Fibroblast of skin of right biceps (primary cell): ENCODE measurements around the gene GNG4.
"Not testable (repeated sequence)": the region's sequence is repeated elsewhere in the genome, so short reads cannot be mapped to it uniquely, and the experiment has no call there.

Experiments
- DNase-seq: peaks from one replicate; pipeline ENCODE4 v3.0.0-alpha.2; 2013

Gene GNG4

GRCh38 chr1:235624721-235625333 lies 24.8 kb downstream of the GNG4 start:
- peak; percentile 30 for DNase-seq

DNA sequence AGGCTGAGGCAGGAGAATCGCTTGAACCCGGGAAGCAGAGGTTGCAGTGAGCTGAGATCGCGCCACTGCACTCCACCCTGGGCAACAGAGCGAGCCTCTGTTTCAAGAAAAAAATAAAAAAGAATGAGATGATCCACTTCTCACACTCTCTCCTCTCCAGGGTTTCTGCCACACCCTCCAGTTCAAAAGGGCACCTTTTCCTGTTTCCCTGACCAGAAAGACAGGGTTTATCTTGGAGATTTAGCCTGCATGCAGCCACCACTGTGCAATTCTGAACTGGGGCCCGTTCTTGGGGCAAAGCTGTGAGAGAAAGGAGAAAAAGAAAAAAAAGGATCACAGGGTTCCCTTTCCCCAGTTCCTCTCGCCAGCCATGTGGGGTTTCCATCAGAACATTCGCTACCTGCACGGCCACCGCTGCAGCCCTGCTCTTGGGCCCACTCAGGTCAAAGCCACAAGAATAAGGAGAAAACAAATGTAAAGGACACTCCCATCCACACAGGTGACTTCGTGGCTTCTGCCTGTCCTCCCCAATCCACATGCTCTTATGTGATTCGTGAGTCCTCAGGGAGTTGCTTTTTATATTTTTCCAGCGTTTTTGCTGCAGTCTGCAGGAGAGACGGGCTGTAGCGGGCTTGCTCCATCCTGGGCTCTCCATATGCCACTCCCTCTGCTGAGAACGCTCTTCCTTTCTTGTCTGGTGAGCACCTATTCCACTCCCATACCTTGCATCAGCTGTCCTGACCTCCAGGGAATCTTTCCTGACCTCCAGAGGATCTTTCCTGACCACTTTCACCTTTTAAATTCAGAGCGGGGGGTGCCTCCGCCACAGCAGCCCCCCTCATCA lies 26.4 kb downstream of the GNG4 start:
- no peak for DNase-seq

DNA sequence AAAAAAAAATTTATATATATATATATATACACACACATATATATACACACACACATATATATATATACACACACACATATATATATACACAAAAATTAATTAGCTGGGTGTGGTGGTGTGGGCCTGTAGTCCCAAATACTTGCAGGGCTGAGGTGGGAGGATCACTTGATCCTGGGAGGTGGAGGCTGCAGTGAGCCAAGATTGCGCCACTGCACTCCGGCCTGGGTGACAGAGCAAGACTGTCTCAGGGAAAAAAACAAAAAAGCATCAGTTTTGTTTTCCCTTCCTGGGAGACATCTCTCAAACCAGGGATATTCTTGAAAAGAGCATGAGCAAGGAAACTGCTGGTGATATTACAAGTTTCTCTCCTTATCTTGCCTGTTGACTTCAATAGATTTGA lies 30.4 kb downstream of the GNG4 start:
- not testable (repeated sequence) for DNase-seq

DNA sequence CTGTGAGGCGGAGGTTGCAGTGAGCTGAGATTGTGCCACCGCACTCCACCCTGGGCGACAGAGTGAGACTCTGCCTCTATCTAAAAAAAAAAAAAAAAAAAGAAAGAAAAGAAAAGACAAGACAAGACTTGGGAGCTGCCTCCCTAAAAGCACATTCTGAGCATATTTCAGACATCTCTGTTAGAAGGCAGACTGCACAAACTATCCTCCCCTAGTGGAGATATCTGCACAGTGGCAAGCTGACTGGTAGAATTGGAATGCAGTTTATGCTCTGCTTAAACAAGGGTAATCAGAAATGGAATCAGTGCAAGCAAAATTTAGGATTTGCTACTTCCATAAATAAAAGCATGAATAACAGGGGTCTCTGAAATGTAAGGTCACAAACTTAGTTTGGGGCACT lies 31.8 kb downstream of the GNG4 start:
- DNase-seq = peak; percentile 77

DNA sequence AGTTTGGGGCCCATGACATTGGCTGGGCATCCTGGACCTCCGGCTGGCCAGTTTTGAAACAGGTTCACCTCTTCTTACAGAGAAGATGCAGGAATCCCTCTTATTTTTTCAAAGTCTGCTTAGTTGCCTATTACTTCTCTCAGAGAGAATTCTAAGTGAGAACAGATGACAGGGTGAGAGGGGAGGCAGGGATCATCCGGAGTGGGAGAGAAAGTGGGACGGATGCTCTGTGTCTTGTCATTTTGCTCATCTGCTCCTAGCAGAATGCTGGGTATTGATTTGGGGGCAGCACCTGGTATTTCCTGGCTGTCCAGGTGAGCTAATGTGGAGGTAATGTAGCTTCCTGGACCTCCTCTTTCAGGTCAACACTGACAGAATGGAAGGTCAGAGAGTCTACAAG lies 32.4 kb downstream of the GNG4 start:
- DNase-seq = no peak

DNA sequence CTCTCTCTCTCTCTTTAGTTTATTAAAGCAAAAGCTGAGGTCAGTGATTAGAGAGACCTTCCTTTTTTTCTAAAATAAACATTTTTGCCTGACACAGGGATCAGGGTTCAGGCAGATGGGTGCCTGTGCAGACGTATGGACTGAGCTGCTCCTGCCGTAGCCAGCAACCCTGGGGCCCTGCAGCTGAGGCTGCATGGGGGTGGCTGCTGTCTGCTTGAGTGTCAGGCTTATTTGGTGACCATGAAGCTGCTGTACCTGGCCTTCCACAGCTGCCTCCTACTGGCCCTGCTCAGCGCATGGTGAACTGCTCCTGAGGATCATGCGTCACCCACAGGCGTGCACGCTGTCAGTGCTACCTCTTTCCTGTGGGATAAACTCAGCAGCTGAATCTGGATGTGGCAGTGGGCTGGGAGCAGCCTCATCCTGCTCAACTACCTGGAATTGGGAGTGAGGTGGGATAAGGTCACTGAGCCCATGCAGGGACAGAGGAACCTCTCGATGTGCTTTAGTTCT lies 35.1 kb downstream of the GNG4 start:
- DNase-seq = no peak

DNA sequence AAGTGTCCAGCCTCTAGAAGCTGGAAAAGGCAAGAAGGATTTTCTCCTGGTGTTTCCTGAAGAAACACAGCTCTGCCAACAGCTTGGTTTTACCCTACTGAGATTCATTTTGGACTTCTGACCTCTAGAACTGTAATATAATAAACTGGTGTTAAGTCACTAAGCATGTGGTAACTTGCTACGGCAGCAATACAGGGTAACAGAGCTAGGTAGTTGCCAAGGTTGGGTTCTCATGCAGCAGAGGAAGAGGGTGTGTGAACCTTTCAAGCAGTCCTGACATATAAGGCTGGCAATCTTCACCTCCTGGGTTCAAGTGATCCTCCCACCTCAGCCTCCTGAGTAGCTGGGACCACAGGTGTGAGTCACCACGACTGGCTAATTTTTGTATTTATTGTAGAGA lies 36.0 kb downstream of the GNG4 start:
- no peak for DNase-seq

- no peak for DNase-seq
Observed at GRCh38 chr1:235612761-235613160, 36.8 kb downstream of the GNG4 start.

- no peak for DNase-seq
Observed at GRCh38 chr1:235610157-235610556, 39.4 kb downstream of the GNG4 start.

DNA sequence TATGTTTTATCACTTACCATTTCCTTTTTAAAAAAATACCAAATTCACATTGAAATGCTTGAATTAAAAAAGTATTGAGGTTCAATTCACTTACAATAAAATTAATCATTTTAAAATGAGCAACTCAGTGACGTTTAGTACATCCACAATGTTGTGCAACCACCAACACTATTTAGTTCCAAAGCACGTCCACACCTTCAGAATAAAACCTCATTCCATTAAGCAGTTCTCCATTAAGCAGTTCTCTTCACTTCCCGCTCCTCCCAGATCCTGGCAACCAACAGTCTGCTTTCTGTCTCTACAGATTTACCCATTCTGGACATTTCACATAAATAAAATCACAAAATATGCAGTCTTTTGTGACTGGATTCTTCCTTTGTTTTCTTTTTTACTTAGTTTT lies 41.3 kb downstream of the GNG4 start:
- no peak for DNase-seq

- DNase-seq = no peak
Observed at GRCh38 chr1:235607284-235607683, 42.3 kb downstream of the GNG4 start.

DNA sequence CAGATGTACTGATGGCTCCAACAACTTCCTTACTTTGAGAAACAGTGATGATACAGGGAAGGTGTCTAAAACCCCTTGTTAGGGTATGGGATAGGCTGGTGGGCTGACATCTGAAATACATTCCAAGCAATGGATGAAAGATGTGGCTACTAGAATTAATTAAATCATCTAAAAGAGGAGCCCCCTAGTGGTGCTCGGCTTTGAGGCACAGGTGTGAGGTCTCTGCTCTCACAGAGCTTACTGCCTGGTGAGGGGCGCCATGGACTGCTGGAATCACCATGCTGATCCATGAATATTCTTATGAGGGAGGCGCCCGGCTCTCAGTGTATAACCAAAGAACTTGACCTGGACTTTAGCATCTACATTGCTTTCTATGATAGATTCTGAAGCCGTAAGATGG lies 48.5 kb downstream of the GNG4 start:
- no peak for DNase-seq

DNA sequence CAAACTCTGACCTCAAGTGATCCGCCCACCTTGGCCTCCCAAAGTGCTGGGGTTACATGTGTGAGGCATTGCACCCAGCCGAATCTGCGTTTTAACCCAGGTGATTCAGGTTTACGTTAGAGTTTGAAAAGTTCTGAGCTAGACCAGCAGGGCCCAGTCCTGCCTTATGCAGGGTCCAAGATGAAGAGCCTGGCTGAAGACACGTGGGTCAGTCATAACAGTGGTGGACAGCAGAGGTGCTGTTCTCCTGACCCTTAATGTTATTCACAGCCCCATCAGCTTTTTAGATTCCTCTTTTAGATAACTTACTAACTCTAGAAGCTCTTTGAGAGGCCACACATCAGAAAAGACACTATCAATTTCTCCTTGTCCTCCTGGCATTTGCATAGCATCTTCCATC lies 50.0 kb downstream of the GNG4 start:
- no peak for DNase-seq

GRCh38 chr1:235597867-235598553 lies 51.6 kb downstream of the GNG4 start:
- DNase-seq = peak; percentile 63

GRCh38 chr1:235595079-235595478 lies 54.5 kb downstream of the GNG4 start:
- DNase-seq = no peak

- DNase-seq = not testable (repeated sequence)
Observed at GRCh38 chr1:235594281-235594895, 55.2 kb downstream of the GNG4 start.

DNA sequence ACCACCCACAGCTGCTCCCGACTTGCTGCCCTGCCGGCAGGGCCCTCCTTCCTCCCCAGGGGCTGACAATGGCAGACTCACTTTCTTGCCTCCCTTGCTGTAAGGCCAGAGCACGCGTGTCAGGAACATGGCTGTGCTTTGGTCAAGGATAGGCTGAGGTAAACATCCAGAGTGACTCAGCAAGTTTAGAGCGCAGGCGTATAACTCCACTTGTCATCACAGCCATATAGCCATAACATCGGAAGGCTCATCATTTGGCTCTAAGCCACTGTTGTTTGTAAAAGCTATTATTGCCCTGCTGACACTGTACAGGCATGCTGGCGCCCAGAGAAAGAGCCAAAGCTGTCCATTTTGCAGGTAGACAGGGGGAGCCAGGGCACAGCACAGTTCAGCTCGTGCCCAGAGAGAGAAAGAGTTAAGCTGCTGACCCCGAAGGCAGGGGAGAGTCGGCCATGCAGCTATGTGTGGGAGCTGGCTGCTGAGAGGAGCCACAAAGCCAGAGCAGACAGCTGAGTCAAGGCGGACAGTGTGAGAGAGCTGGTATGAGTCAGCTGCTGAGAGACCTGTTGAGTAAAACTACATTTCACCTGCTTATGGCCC lies 60.6 kb downstream of the GNG4 start:
- DNase-seq = peak; percentile 31

DNA sequence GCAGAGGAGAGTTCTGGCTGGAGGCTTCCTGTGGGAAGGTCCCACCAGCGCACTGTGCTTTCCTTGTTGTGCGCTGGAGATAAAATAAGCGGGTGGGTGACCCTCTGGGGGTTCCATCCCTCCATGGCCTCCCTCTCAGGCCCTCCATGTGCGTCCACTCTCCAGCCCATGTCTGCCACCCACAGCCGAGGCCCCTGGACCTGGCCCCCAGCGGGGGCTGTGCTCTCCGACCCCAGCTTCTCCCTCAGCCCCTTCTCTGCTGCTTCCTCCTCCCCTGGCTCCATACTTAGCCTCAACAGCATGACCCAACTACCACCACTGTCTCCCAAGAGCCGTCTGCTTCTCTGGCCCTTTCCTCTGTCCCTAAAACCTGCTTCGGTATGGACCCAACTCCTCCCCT lies 61.4 kb downstream of the GNG4 start:
- DNase-seq = no peak

DNA sequence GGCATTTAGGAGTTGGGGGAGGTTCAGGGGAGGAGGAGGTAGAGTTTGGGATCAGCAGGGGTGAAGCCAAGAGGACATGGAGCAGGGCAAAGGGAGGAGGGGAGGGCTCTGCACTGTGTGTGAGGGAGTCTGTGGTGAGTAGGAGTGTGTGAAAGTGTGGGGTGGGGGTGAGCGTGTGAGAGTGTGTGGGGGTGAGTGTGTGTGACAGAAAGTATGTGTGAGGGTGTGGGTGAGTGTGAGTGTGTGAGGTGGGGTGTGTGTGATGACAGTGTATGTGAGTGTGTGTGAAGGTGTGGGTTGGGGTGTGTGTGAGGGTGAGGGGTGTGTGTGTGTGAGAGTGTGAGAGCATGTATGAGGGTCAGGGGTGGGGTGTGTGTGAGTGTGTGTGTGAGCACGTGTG lies 62.6 kb downstream of the GNG4 start:
- DNase-seq = no peak

DNA sequence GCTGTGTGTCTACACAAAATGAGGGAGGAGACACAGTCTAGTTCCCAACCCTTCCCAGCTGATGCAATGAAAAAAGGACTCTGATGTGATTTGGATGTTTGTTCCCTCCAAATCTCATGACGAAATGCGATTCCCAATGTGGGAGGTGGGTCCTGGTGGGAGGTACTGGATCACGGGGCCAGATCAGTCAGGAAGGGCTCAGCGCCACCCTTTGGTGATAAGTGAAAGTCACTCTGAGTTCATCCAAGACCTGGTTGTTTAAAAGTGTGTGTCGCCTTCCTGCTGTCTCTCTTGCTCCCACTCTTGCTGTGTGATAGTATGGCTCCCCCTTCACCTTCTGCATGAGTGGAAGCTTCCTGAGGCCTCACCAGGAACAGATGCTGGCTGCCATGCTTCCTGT lies 63.2 kb downstream of the GNG4 start:
- no peak for DNase-seq

DNA sequence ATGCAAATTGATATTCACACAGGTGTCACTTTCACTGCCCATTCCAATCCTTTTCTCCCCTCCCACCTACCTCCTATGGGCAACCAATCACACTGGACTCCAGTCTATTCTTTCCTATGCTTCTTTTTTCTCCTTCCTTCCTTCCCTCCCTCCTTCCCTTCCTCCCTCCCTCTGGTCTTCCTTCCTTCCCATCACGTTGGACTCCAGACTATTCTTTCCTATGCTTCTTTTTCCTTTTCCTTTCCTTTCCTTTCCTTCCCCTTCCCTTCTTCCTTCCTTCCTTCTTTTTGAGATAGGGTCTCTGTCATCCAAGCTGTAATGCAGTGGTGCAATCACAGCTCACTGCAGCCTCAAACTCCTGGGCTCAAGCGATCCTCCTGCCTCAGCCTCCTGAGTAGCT lies 64.6 kb downstream of the GNG4 start:
- no peak for DNase-seq

DNA sequence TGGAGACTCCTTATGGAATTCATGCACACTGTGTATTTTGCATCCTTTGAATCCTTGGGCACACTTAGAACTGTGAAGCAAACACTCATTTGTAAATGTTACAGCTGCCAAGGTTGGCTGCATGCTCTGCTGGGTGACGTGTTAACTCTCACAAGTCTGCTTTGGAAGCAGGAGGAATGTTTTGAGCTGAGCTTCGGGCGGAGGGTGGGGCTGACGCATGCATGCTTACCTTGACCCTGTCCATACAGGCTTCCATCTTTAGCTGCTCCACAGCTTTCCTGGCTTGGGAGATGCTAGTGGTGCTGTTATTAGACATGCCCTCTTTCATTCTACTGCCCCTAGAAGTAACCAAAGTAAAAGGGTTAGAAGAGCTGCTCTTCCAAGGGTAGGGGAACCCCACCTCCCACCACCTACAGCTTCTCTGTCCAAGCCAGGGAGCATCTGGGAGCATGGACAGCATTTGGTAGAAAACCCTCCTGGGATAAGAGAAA lies 66.0 kb downstream of the GNG4 start:
- no peak for DNase-seq

GRCh38 chr1:235582130-235582529 lies 67.5 kb downstream of the GNG4 start:
- no peak for DNase-seq
